MCF 10A (cell line): Measurements from ENCODE around the gene PSMD5. TPM values are rescaled to one million over a fixed set of nuclear protein-coding genes. Genes with fewer than 3 reads are reported as not detected.

Experiments used
- BruUV-seq: library from RNA; stranded (reverse); fragments of 400-500 nt; replicated peaks from 2 replicates; lab custom pipeline; 2021; lab: Mats Ljungman, UMichigan
- CTCF ChIA-PET: fragments of 300-600 bp; sonication (Branson Sonifier 250); formaldehyde crosslinking; extraction: SDS; loops from one replicate; lab custom pipeline; 2021; ENCODE audit warnings: antibody characterized with exemption, inconsistent platforms; lab: Yijun Ruan, JAX
- POLR2A ChIA-PET: fragments of 300-600, 350-650 bp; sonication (Branson Sonifier 250); formaldehyde crosslinking; extraction: SDS; loops from one replicate; lab custom pipeline; 2020; ENCODE audit warnings: antibody characterized with exemption, inconsistent platforms; lab: Yijun Ruan, JAX
- DNase-seq: peaks from one replicate; pipeline ENCODE4 v3.0.0-alpha.2; 2018; ENCODE audit not compliant: unreplicated experiment
- H3K27ac Mint-ChIP-seq: one replicate; pipeline ENCODE4 v1.8.0; 2022; ENCODE audit warnings: mild to moderate bottlenecking, low read depth, mixed read lengths; ENCODE audit not compliant: unreplicated experiment
- H3K27me3 Mint-ChIP-seq: one replicate; pipeline ENCODE4 v1.8.0; 2022; ENCODE audit warnings: mixed read lengths; ENCODE audit not compliant: insufficient read depth, unreplicated experiment
- H3K36me3 Mint-ChIP-seq: one replicate; pipeline ENCODE4 v1.8.0; 2022; ENCODE audit warnings: mild to moderate bottlenecking, moderate library complexity, mixed read lengths; ENCODE audit not compliant: insufficient read depth, unreplicated experiment
- H3K4me1 Mint-ChIP-seq: one replicate; pipeline ENCODE4 v1.8.0; 2022; ENCODE audit warnings: mixed read lengths; ENCODE audit not compliant: insufficient read depth, unreplicated experiment
- H3K4me3 Mint-ChIP-seq: one replicate; pipeline ENCODE4 v1.8.0; 2022; ENCODE audit warnings: mild to moderate bottlenecking, moderate library complexity, mixed read lengths; ENCODE audit not compliant: unreplicated experiment
- H3K9me3 Mint-ChIP-seq: one replicate; pipeline ENCODE4 v1.8.0; 2022; ENCODE audit warnings: mixed read lengths; ENCODE audit not compliant: unreplicated experiment
- intact Hi-C: fragments of 100-400 bp; cut with micrococcal nuclease; formaldehyde crosslinking; loops from 2 replicates; pipeline ENCODE4 v1.14.1; 2022
- total RNA-seq: library from RNA; stranded (reverse); gene quantifications from 2 replicates; pipeline ENCODE4 v1.2.3, GENCODE V29; 2022
- TF ChIP-seq, protein P1 (sequence below): fragments of 200-600 bp; IDR thresholded peaks from one replicate; pipeline ENCODE4 v1.8.0; 2022; ENCODE audit warnings: antibody characterized with exemption, mild to moderate bottlenecking; ENCODE audit not compliant: unreplicated experiment

Gene PSMD5
- total RNA-seq, 1 experiment from 2014 or later: 71.0 TPM

DNA sequence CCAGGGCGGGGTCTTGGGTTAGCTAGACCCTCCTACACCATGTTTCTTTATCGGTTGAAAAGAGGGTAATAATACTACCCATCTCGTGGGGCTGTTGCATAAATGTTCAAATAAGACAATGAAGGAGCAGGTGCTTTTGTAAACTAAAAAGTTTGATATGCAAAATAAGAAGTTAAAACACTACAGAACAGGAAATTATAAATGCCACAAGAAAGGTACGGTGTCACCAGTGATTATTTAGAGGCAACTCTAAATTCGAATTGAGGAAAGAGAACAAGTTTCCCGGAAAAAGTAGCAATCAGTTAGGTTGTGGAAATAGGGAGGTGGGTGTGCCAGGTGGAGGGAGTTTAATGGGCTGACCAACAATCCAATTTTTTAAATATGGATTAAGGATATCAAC lies 36.7 kb upstream of the PSMD5 start:
- TF ChIP-seq, protein P1, sequence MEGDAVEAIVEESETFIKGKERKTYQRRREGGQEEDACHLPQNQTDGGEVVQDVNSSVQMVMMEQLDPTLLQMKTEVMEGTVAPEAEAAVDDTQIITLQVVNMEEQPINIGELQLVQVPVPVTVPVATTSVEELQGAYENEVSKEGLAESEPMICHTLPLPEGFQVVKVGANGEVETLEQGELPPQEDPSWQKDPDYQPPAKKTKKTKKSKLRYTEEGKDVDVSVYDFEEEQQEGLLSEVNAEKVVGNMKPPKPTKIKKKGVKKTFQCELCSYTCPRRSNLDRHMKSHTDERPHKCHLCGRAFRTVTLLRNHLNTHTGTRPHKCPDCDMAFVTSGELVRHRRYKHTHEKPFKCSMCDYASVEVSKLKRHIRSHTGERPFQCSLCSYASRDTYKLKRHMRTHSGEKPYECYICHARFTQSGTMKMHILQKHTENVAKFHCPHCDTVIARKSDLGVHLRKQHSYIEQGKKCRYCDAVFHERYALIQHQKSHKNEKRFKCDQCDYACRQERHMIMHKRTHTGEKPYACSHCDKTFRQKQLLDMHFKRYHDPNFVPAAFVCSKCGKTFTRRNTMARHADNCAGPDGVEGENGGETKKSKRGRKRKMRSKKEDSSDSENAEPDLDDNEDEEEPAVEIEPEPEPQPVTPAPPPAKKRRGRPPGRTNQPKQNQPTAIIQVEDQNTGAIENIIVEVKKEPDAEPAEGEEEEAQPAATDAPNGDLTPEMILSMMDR: no peak
- intact Hi-C loops: loop anchor here (5.0 kb wide), 1 partner anchor 37 kb away; the partner anchor contains the start of gene PSMD5
- no TSS peak for BruUV-seq
- ChIA-PET CTCF (interaction anchor here (0.9 kb wide), 1 partner anchor 10 kb away, joined by 3 read pairs; no protein-coding TSS in a partner anchor), POLR2A (no interaction called here)
- no peak overlapping the region for H3K27ac Mint-ChIP-seq
- H3K27me3 Mint-ChIP-seq: no peaks in the 10 kb centered on the region
- no peak overlapping the region for H3K4me3 Mint-ChIP-seq
- H3K36me3 Mint-ChIP-seq: peaks cover 12% of the 10 kb centered on the region
- H3K4me1 Mint-ChIP-seq: peaks cover 26% of the 10 kb centered on the region
- DNase-seq: no peak
- H3K9me3 Mint-ChIP-seq: no peaks in the 10 kb centered on the region

DNA sequence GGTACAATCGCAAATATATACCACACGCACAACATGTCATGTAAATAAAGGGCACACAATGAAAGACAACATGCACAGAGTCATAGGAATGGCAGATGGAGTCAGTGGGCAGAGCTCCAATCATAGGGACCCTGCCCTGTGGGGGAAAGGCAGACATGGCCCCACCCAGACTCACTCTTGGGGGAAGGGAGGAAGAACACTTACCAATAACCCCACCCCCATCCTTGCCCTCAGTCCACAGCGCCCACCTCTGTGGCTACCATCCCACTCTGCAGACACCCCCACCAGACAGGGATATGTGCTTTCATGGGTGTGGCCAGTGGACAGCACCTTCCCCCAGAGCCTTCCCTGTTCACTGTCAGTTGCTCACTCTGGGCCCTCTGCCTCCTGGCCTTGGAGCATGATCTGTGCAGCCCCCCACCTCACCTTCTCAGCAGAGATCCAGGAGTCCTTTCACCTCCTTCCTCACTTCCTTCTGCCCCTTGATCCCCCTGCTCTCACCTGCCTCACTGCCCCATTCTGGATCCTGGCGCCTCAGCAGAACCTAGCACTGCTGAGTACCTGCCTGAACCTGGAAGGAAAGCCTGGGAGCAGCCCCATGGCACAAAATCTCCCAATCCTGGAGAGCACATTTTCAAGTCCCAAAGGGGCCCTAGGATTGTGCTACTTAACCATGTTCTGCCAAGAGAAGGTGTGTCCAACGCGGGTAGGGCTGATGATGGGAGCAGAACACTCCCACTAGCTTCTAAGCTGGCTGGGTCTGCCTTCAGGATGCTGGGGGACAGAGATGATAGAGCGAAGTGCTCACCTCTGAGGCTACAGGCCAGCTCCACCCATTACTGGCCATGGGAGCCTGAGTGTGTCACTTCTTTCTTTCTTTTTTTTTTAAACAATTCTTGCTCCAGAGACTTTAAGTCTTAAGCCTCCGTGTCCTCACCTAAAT lies 35.7 kb upstream of the PSMD5 start:
- H3K27ac Mint-ChIP-seq: no peak overlapping the region
- no peaks in the 10 kb centered on the region for H3K9me3 Mint-ChIP-seq
- TF ChIP-seq, protein P1: no peak
- DNase-seq: no peak
- H3K27me3 Mint-ChIP-seq: no peaks in the 10 kb centered on the region
- ChIA-PET POLR2A (interaction anchor here (1.3 kb wide), 1 partner anchor 22 kb away, joined by 3 read pairs; no protein-coding TSS in a partner anchor), CTCF (no interaction called here)
- intact Hi-C loops: loop anchor here (5.0 kb wide), 1 partner anchor 36 kb away; the partner anchor contains the start of gene PSMD5
- peaks cover 12% of the 10 kb centered on the region for H3K36me3 Mint-ChIP-seq
- H3K4me3 Mint-ChIP-seq: peak overlapping the region; percentile 50
- BruUV-seq: no TSS peak
- peaks cover 32% of the 10 kb centered on the region for H3K4me1 Mint-ChIP-seq

DNA sequence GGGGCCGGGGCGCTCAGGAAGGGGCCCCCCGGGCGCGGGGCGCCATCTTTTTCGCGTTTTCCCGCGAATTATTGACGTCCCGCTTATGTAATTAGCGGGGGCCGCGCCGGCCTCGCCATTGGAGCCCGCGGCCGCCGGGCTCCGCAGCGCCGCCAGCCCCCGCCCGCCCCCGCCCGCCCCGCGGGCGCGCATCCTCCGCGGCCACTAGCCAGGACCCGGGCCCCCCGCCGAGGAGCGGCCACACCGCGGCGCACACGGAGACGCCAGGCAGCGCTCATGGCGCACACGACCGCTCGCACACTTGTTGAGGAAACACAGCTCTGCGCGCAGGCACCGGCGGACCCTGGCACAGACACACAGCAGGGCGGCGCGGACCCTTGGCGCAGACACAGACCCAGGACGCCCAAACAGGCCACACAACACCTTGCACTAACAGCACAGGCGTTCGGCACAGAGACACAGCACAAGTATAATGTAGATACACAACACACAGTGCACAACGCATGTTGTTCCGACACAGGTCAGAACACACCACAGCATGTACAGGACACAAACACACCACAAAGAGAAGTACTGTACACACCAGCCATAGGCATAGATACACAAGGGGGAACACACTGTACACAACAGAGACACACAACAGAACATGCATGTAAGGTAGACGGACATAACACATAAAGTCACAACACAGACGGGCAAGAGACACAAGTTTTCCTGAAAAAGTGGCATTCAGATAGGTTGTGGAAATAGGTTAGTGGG lies 34.7 kb upstream of the PSMD5 start:
- ChIA-PET CTCF (no interaction called here), POLR2A (interaction anchor here (1.0 to 1.6 kb wide), 3 partner anchors 23 to 59 kb away, joined by 3 read pairs; no protein-coding TSS in a partner anchor)
- H3K4me3 Mint-ChIP-seq: peak overlapping the region; percentile 76
- no peaks in the 10 kb centered on the region for H3K9me3 Mint-ChIP-seq
- H3K27me3 Mint-ChIP-seq: no peaks in the 10 kb centered on the region
- peak; percentile 54 for DNase-seq
- peaks cover 40% of the 10 kb centered on the region for H3K4me1 Mint-ChIP-seq
- TF ChIP-seq, protein P1: no peak
- peak overlapping the region; percentile 2 for H3K27ac Mint-ChIP-seq
- peaks cover 17% of the 10 kb centered on the region for H3K36me3 Mint-ChIP-seq
- intact Hi-C loops: loop anchor here (5.0 kb wide), 1 partner anchor 35 kb away; the partner anchor contains the start of gene PSMD5
- BruUV-seq: TSS peak; percentile 68
